Esophagus squamous epithelium (tissue), 4 donors: ENCODE data around the gene CHMP2A.

Experiments used
- POLR2A ChIP-seq, 4 donors: fragments of 450-650 bp; IDR thresholded peaks; one replicate each; pipeline ENCODE4 v1.6.1; 2017; ENCODE audit warnings: antibody characterized with exemption in 4 of 4, mild to moderate bottlenecking in 4 of 4, moderate library complexity in 3 of 4
- TF ChIP-seq, protein P1 (sequence below), 6 experiments: fragments of 450-650 bp in 4 of 6; fragments of 200-600 bp in 2 of 6; sonication (generic) in 2 of 6; IDR thresholded peaks; one replicate each; pipeline ENCODE4 v1.5.1; 2016 to 2019; ENCODE audit warnings: antibody characterized with exemption in 6 of 6, mild to moderate bottlenecking in 4 of 6, moderate library complexity in 4 of 6

DNA sequence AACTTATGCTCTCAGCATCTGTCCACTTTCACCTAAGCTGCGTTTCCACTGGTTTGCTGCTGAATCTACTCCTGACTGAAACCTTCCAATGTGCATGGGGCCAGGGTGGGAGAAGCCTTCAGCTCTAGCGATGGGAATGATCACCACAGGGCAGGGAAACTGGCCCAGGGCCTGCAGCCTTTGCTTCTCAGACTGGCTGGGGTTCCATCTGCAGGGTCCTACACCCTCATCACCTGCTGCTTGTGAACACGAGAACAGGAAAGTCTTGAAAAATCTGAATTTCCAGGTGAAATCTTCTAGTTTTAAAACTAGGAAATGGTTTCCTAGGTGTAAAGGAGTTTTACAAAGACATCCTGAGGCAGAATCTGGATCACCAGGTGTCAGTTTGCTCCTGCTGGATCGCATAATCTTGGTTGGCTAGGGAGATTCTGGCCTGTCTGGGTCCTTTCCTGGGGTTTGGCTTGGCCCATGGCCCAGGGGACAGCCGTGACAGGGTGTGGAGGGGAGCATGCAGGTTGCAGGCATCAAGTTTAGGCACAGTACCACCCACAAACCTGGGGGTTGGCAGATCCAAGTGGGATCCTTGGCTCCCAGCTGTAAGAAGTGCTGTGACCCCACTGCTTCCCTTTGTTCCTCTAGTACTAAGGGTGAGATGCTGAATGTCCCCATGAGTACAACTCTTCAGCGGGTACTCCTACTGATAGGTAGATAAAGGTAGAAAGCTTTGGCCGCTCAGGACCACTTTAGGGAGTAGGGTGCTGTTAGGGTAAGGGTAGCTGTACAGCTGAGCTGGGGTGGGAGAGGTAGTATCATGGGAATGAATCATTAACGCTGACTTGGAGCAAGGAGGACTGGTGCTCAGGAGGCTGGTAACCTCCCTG, 5.3 kb upstream of the CHMP2A start:
- no peak for TF ChIP-seq POLR2A (IDR thresholded peaks at IDR 0.05)
- TF ChIP-seq, protein P1, sequence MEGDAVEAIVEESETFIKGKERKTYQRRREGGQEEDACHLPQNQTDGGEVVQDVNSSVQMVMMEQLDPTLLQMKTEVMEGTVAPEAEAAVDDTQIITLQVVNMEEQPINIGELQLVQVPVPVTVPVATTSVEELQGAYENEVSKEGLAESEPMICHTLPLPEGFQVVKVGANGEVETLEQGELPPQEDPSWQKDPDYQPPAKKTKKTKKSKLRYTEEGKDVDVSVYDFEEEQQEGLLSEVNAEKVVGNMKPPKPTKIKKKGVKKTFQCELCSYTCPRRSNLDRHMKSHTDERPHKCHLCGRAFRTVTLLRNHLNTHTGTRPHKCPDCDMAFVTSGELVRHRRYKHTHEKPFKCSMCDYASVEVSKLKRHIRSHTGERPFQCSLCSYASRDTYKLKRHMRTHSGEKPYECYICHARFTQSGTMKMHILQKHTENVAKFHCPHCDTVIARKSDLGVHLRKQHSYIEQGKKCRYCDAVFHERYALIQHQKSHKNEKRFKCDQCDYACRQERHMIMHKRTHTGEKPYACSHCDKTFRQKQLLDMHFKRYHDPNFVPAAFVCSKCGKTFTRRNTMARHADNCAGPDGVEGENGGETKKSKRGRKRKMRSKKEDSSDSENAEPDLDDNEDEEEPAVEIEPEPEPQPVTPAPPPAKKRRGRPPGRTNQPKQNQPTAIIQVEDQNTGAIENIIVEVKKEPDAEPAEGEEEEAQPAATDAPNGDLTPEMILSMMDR (IDR thresholded peaks at IDR 0.05), result no peak
